Spleen (tissue), 11 donors: ENCODE data around the gene METTL23. TPM values are rescaled to one million over a fixed set of nuclear protein-coding genes. Genes with fewer than 3 reads are reported as not detected.
"Not testable (repeated sequence)": the region's sequence is repeated elsewhere in the genome, so short reads cannot be mapped to it uniquely, and the experiment has no call there.

ENCODE experiments used
- DNase-seq: peaks from one replicate; pipeline ENCODE4 v3.0.0-alpha.2; 2020
- H3K27ac ChIP-seq, 8 donors: fragments of 200-600 bp; sonication (generic) in 7 of 8; 1 replicate in 4 of 8; 2 replicates in 4 of 8; pipeline versions ENCODE4 v1.5.0 to v1.8.0; 2016 to 2021; ENCODE audit warnings: inconsistent platforms in 4 of 8, mild to moderate bottlenecking in 4 of 8, moderate library complexity in 1 of 8
- H3K27me3 ChIP-seq, 7 donors: fragments of 200-600 bp; sonication (generic) in 6 of 7; replicated peaks in 1 of 7; 1 replicate in 4 of 7; 2 replicates in 3 of 7; pipeline versions ENCODE4 v1.5.0 to v1.8.0; 2016 to 2021; ENCODE audit warnings: inconsistent platforms in 3 of 7, mild to moderate bottlenecking in 1 of 7
- H3K36me3 ChIP-seq, 6 donors: fragments of 200-600 bp; sonication (generic) in 5 of 6; 1 replicate in 4 of 6; 2 replicates in 2 of 6; pipeline versions ENCODE4 v1.5.0 to v1.8.0; 2016 to 2021; ENCODE audit warnings: inconsistent platforms in 2 of 6
- H3K4me1 ChIP-seq, 6 donors: fragments of 200-600 bp; sonication (generic) in 5 of 6; 1 replicate in 3 of 6; 2 replicates in 3 of 6; pipeline versions ENCODE4 v1.5.0 to v1.8.0; 2016 to 2021; ENCODE audit warnings: inconsistent platforms in 3 of 6
- H3K4me3 ChIP-seq, 8 donors: fragments of 200-600 bp; sonication (generic) in 7 of 8; 1 replicate in 4 of 8; 2 replicates in 4 of 8; pipeline versions ENCODE4 v1.5.0 to v1.8.0; 2016 to 2021; ENCODE audit warnings: inconsistent platforms in 4 of 8, mild to moderate bottlenecking in 4 of 8, moderate library complexity in 2 of 8
- H3K9me3 ChIP-seq, 8 donors: fragments of 200-600 bp; sonication (generic) in 7 of 8; 1 replicate in 4 of 8; 2 replicates in 4 of 8; pipeline versions ENCODE4 v1.5.0 to v1.8.0; 2016 to 2021; ENCODE audit warnings: inconsistent platforms in 4 of 8
- POLR2A ChIP-seq, 3 donors: fragments of 450-650 bp; IDR thresholded peaks; one replicate each; pipeline ENCODE4 v1.5.1; 2017; ENCODE audit warnings: antibody characterized with exemption in 3 of 3, mild to moderate bottlenecking in 1 of 3
- POLR2AphosphoS5 ChIP-seq, 3 donors: sonication (generic); formaldehyde crosslinking; IDR thresholded peaks; one replicate each; pipeline ENCODE4 v1.5.1; 2017; ENCODE audit warnings: antibody characterized with exemption in 3 of 3
- WGBS, 5 donors: extraction: QIAGEN DNeasy Blood & Tissue Kit in 3 of 5; methylation state at CpG; one replicate each; pipeline versions ENCODE4 v1.1.5 to v1.1.7; 2013 to 2018; 5-methylcytosine and 5-hydroxymethylcytosine counted together
- intact Hi-C: fragments of 100-400 bp; cut with DNase I; formaldehyde crosslinking; loops from one replicate; pipeline ENCODE4 v1.15.0; 2023; ENCODE audit warnings: low total_unique reads
- polyA plus RNA-seq, 3 donors: library from polyadenylated mRNA; stranded (reverse); fragments of 200-250 nt; gene quantifications; one replicate each; pipeline ENCODE4 v1.2.1, GENCODE V29; 2013
- total RNA-seq, 7 donors: library from RNA; depleted of rRNA in 3 of 7; stranded (reverse); fragments of >200 nt in 3 of 7; fragmentation: NEBNext Ultra II Directional in 4 of 7; extraction: Animal tissue kit (Norgen Biotek cat#: 25700) in 4 of 7; gene quantifications; one replicate each; pipeline versions ENCODE4 v1.1.0 to v1.2.1, GENCODE V29; 2016 to 2021
- TF ChIP-seq, protein P1 (sequence below), 11 experiments: fragments of 200-600 bp in 7 of 11; fragments of 450-650 bp in 4 of 11; sonication (generic) in 4 of 11; IDR thresholded peaks in 8 of 11; conservative IDR thresholded peaks in 3 of 11; 1 replicate in 7 of 11; 2 replicates in 4 of 11; pipeline versions ENCODE4 v1.4.0 to v1.8.0; 2016 to 2021; ENCODE audit warnings: antibody characterized with exemption in 11 of 11, inconsistent platforms in 4 of 11, mild to moderate bottlenecking in 1 of 11
- donor health status: healthy with polysubstance abuse.
- donor health status: DM: no; HTN: no; CAD: no; lungs with moderate emphysema.
- donor health status: DM: no; HTN: no; CAD: no.
- donor health status: Bipolar disorder and iron deficiency.
- donor health status: healthy.
- donor health status: DM: no; HTN: no; CAD: no.
- donor health status: DM: yes; HTN: yes; CAD: no.

The METTL23 gene
- total and polyA plus RNA-seq, 10 donors = 35.8 to 72.7 (median 49.5) TPM

DNA sequence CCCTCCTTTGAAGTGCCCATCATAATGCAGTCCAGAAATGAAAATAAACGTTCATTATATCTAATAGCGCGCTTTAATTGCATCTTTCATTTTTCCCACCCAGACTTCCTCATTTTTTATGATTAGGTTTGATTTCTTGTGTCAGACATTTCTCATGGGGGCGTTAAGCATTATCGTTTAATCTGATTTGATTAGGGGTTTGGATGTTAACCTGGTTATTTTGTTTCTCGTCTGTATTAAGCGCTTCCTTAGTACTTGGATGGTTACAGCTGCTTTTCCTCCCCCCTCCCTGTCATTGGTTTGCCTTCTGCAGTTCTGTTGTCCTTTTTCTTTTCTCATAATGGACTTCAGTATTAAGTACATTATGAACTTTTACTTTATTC is 11.8 kb downstream of the METTL23 start:
- intact Hi-C loops = no loop called here
- H3K4me1 ChIP-seq = peaks cover 37 to 58% (median 50%) of the 10 kb centered on the region in 6 donors
- H3K27me3 ChIP-seq = no peaks in the 10 kb centered on the region
- TF ChIP-seq POLR2AphosphoS5 (IDR thresholded peaks at IDR 0.05) = no peak
- H3K27ac ChIP-seq = peak overlapping the region; percentile 89 to 100 (median 98)
- H3K36me3 ChIP-seq = peaks cover 0 to 55% (median 34%) of the 10 kb centered on the region in 6 donors
- no peak for DNase-seq
- H3K9me3 ChIP-seq = no peaks in the 10 kb centered on the region
- H3K4me3 ChIP-seq = peak overlapping the region; percentile 81 to 99 (median 92)
- 0 to 6% (median 2%) methylated on average over 7 of the region's 7 CpGs for WGBS, 5 donors

DNA sequence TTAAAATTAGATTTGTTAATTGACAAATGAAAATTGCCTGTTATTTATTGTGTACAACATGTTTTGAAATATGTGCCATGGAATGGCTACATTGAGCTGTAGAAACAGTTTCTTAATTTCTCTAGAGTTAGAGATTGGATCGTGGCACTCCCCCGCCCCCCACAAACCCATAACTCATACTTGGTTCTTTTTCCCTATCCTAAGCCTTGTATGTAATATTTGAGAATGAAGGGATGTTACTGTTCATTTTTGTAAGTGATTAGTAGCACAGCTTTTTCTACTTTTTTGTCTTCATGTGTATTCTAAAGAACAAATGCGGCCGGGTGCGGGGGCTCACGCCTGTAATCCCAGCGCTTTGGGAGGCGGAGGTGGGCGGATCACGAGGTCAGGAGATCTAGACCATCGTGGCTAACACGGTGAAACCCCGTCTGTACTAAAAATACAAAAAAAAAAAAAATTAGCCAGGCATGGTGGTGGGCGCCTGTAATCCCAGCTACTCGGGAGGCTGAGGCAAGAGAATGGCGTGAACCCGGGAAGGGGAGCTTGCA is 13.0 kb downstream of the METTL23 start:
- WGBS, 5 donors = 90 to 95% (median 92%) methylated on average over 17 of the region's 17 CpGs
- H3K4me3 ChIP-seq, intact Hi-C loops, H3K27me3 ChIP-seq, DNase-seq, H3K9me3 ChIP-seq, H3K27ac ChIP-seq: not testable (repeated sequence)
- Histone ChIP-seq H3K36me3 (peaks cover 0 to 55% (median 36%) of the 10 kb centered on the region in 6 donors), H3K4me1 (peaks cover 25 to 50% (median 38%) of the 10 kb centered on the region in 6 donors)

DNA sequence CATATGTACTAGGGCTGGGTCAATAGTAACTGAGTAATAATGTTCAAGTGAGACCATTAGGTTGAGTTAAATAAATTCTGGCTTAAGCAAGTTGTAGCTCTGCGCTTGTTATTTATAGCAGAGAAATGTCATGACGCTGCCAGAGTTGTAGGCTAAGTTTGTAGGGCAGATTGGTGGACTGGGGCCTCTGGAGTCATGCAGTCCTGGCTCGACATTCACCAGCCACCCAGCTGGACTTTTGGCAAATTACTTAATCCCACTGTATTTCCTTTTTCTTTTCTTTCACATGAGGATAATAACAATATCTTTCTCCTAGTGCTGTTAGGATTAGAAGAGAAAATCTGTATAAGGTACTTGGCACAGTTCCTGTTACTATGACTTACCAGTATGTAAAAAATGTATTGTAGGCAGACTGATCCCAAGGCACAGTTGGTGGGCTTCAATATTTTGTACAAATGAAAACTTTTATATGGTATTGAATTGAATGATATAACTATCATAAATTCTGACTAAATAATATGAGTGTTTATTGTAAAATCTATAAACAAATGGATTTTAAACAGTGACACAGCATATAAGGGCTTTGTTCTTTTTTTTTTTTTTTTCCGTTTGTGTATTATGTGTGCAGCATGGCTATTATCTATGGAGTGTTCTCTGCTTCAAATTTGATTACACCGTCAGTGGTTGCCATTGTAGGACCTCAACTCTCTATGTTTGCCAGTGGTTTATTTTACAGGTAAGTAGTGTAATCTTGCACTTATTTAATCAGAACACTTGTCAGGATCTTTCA is 13.9 kb downstream of the METTL23 start:
- Histone ChIP-seq H3K27me3 (no peaks in the 10 kb centered on the region), H3K36me3 (peaks cover 0 to 55% (median 38%) of the 10 kb centered on the region in 6 donors), H3K9me3 (no peaks in the 10 kb centered on the region), H3K4me3 (no peak overlapping the region), H3K4me1 (peaks cover 16 to 43% (median 29%) of the 10 kb centered on the region in 6 donors), H3K27ac (no peak overlapping the region)
- TF ChIP-seq POLR2AphosphoS5 (IDR thresholded peaks at IDR 0.05) (no peak), POLR2A (IDR thresholded peaks at IDR 0.05) (no peak)
- TF ChIP-seq, protein P1, sequence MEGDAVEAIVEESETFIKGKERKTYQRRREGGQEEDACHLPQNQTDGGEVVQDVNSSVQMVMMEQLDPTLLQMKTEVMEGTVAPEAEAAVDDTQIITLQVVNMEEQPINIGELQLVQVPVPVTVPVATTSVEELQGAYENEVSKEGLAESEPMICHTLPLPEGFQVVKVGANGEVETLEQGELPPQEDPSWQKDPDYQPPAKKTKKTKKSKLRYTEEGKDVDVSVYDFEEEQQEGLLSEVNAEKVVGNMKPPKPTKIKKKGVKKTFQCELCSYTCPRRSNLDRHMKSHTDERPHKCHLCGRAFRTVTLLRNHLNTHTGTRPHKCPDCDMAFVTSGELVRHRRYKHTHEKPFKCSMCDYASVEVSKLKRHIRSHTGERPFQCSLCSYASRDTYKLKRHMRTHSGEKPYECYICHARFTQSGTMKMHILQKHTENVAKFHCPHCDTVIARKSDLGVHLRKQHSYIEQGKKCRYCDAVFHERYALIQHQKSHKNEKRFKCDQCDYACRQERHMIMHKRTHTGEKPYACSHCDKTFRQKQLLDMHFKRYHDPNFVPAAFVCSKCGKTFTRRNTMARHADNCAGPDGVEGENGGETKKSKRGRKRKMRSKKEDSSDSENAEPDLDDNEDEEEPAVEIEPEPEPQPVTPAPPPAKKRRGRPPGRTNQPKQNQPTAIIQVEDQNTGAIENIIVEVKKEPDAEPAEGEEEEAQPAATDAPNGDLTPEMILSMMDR (IDR thresholded peaks at IDR 0.05 in 8 of 11, conservative IDR thresholded peaks at IDR 0.05 in 3 of 11) = no peak
- intact Hi-C loops = no loop called here
- WGBS, 5 donors = 83 to 88% (median 86%) methylated on average over 5 of the region's 5 CpGs
- no peak for DNase-seq

DNA sequence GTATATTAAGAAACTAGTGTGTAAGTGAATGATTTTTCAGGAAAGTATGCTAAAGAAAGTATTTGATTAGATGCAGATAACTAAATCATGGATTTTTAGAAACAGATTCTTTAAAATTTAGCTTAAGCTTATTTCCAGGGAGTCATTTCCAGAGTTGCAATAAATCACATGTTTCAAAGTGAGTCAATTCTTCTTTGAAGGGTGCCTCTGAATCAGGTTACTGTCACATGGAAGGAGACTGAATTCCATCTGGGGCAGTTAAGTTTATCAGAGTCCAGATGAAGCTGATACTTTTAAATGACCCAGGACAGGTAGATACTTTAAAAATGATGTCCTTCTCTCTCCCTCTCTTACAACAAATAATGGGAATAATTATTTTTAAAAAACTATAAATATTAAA is 16.3 kb downstream of the METTL23 start:
- Histone ChIP-seq H3K27ac (no peak overlapping the region), H3K36me3 (peaks cover 0 to 72% (median 45%) of the 10 kb centered on the region in 6 donors)
- intact Hi-C loops = no loop called here

DNA sequence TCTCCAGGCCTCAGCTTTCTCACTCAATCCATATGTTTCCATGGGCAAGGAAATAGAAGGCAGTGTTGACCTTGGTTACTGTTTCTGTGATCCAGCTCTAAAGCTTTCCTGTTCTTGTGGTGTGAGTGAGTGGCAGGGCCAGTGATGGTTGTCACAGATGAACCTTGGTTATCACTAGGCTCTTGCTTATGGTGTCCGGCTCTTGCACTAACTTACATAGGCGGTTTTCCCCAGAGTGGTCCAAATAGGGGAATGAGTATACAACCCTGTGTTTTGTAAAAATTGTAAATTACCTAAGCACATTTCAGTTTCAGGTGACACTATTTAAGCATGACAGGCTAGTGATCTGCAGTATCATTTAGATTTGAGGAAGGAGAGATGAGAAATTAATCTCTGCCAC is 18.1 kb downstream of the METTL23 start:
- peak overlapping the region in 1 of 8 donors; percentile 21 for H3K27ac ChIP-seq
- intact Hi-C loops = no loop called here
- H3K4me1 ChIP-seq = peaks cover 0 to 27% (median 9%) of the 10 kb centered on the region in 6 donors
- 71 to 96% (median 93%) methylated on average over 2 of the region's 2 CpGs for WGBS, 5 donors
- TF ChIP-seq, protein P1 (IDR thresholded peaks at IDR 0.05 in 8 of 11, conservative IDR thresholded peaks at IDR 0.05 in 3 of 11) = no peak
- TF ChIP-seq POLR2AphosphoS5 (IDR thresholded peaks at IDR 0.05) (no peak), POLR2A (IDR thresholded peaks at IDR 0.05) (no peak)
- H3K4me3 ChIP-seq = no peak overlapping the region
- no peak for DNase-seq
- H3K9me3 ChIP-seq = no peaks in the 10 kb centered on the region
- no peaks in the 10 kb centered on the region for H3K27me3 ChIP-seq
- peaks cover 0 to 90% (median 48%) of the 10 kb centered on the region in 6 donors for H3K36me3 ChIP-seq

More for the DNA sequence above, 16.3 kb downstream of the METTL23 start:
- Histone ChIP-seq H3K4me1 (peaks cover 12 to 37% (median 23%) of the 10 kb centered on the region in 6 donors), H3K4me3 (no peak overlapping the region), H3K9me3 (no peaks in the 10 kb centered on the region), H3K27me3 (no peaks in the 10 kb centered on the region)
- TF ChIP-seq, protein P1 (IDR thresholded peaks at IDR 0.05 in 8 of 11, conservative IDR thresholded peaks at IDR 0.05 in 3 of 11) = no peak
- no peak for TF ChIP-seq POLR2A (IDR thresholded peaks at IDR 0.05)
- TF ChIP-seq POLR2AphosphoS5 (IDR thresholded peaks at IDR 0.05) = no peak
- DNase-seq = no peak

DNA sequence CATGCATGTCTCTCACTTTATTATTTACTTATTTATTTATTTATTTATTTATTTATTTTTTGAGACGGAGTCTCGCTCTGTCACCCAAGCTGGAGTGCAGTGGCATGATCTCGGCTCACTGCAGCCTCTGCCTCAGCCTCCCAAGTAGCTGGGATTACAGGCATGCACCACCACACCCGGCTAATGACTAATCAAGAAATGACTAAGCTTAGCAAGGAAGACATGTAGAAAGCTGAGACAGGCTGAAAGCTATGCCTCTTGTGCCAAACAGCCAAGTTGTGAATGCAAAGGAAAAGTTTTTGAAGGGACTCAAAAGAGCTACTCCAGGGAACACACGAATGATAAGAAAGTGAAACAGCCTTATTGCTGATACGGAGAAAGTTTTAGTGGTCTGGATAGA is 19.1 kb downstream of the METTL23 start:
- WGBS, 5 donors = 89 to 95% (median 94%) methylated on average over 6 of the region's 6 CpGs
- H3K27ac ChIP-seq, DNase-seq, H3K27me3 ChIP-seq, H3K9me3 ChIP-seq, intact Hi-C loops, H3K4me3 ChIP-seq: not testable (repeated sequence)
- Histone ChIP-seq H3K4me1 (peaks cover 0 to 17% (median 0%) of the 10 kb centered on the region in 6 donors), H3K36me3 (peaks cover 0 to 100% (median 48%) of the 10 kb centered on the region in 6 donors)
